HG03095 (cell line): Measurements from ENCODE around the gene NUDT4B.
"Not testable (repeated sequence)": the region's sequence is repeated elsewhere in the genome, so short reads cannot be mapped to it uniquely, and the experiment has no call there.

Experiments
- ATAC-seq: cut with Tn5 transposase; IDR thresholded peaks from one replicate; pipeline ENCODE4 v1.9.1; 2021; ENCODE audit warnings: moderate library complexity; ENCODE audit not compliant: unreplicated experiment

The NUDT4B gene

GRCh38 chr1:148793762-148794332 lies 45.3 kb downstream of the NUDT4B start:
- not testable (repeated sequence) for ATAC-seq
